Trophoblast cell (in vitro differentiated cells and primary cell): ENCODE results near the gene TMEM134.
"Not testable (repeated sequence)": the region's sequence is repeated elsewhere in the genome, so short reads cannot be mapped to it uniquely, and the experiment has no call there.

Experiments
- DNase-seq, 2 donors: peaks; one replicate each; pipeline ENCODE4 v3.0.0-alpha.2; 2016
- H2AFZ ChIP-seq: 2 replicates; pipeline ENCODE4 v1.6.1; 2013; ENCODE audit warnings: low read length, moderate library complexity, mild to moderate bottlenecking; ENCODE audit not compliant: insufficient read depth, poor library complexity
- H2AK5ac ChIP-seq: 2 replicates; pipeline ENCODE4 v1.6.1; 2013; ENCODE audit warnings: mild to moderate bottlenecking, low read length
- H2BK120ac ChIP-seq: 2 replicates; pipeline ENCODE4 v1.6.1; 2013; ENCODE audit warnings: low read length, mild to moderate bottlenecking, moderate library complexity; ENCODE audit not compliant: insufficient read depth, poor library complexity
- H2BK12ac ChIP-seq: 2 replicates; pipeline ENCODE4 v1.6.1; 2013; ENCODE audit warnings: mild to moderate bottlenecking, low read length, moderate library complexity
- H2BK5ac ChIP-seq: 2 replicates; pipeline ENCODE4 v1.6.1; 2013; ENCODE audit warnings: low read length, low read depth, moderate library complexity, mild to moderate bottlenecking; ENCODE audit not compliant: poor library complexity
- H3K14ac ChIP-seq: 2 replicates; pipeline ENCODE4 v1.6.1; 2013; ENCODE audit warnings: mild to moderate bottlenecking, low read length
- H3K18ac ChIP-seq: 2 replicates; pipeline ENCODE4 v1.6.1; 2013; ENCODE audit warnings: mild to moderate bottlenecking, low read length
- H3K23ac ChIP-seq: 2 replicates; pipeline ENCODE4 v1.6.1; 2013; ENCODE audit warnings: low read length
- H3K27ac ChIP-seq: 2 replicates; pipeline ENCODE4 v1.5.1; 2013; ENCODE audit warnings: low read depth, mild to moderate bottlenecking, inconsistent platforms, low read length, moderate library complexity
- H3K27me3 ChIP-seq: 2 replicates; pipeline ENCODE4 v1.6.1; 2013; ENCODE audit warnings: inconsistent platforms, mild to moderate bottlenecking, low read length, moderate library complexity; ENCODE audit not compliant: insufficient read depth
- H3K36me3 ChIP-seq, 2 experiments: 1 replicate in 1 of 2; 2 replicates in 1 of 2; pipeline ENCODE4 v1.6.1; 2013; ENCODE audit warnings: low read length in 2 of 2, mild to moderate bottlenecking in 2 of 2, moderate library complexity in 1 of 2; ENCODE audit not compliant: insufficient read depth in 2 of 2, control insufficient read depth in 1 of 2
- H3K4ac ChIP-seq: 2 replicates; pipeline ENCODE4 v1.6.1; 2013; ENCODE audit warnings: low read depth, mild to moderate bottlenecking, low read length, moderate library complexity
- H3K4me1 ChIP-seq, 2 experiments: 1 replicate in 1 of 2; 2 replicates in 1 of 2; pipeline ENCODE4 v1.6.1; 2013; ENCODE audit warnings: low read length in 2 of 2, mild to moderate bottlenecking in 2 of 2, moderate library complexity in 1 of 2; ENCODE audit not compliant: insufficient read depth in 2 of 2, control insufficient read depth in 1 of 2
- H3K4me2 ChIP-seq: 2 replicates; pipeline ENCODE4 v1.6.1; 2013; ENCODE audit warnings: inconsistent platforms, mild to moderate bottlenecking, low read length, moderate library complexity
- H3K4me3 ChIP-seq: 2 replicates; pipeline ENCODE4 v1.5.1; 2013; ENCODE audit warnings: mild to moderate bottlenecking, low read depth, low read length, inconsistent platforms
- H3K79me1 ChIP-seq: one replicate; pipeline ENCODE4 v1.6.1; 2013; ENCODE audit warnings: low read length
- H3K79me2 ChIP-seq: 2 replicates; pipeline ENCODE4 v1.6.1; 2013; ENCODE audit warnings: low read length, mild to moderate bottlenecking; ENCODE audit not compliant: control insufficient read depth, insufficient read depth, poor library complexity
- H3K9ac ChIP-seq: 2 replicates; pipeline ENCODE4 v1.6.1; 2013; ENCODE audit warnings: mild to moderate bottlenecking, low read length
- H3K9me3 ChIP-seq: 2 replicates; pipeline ENCODE4 v1.6.1; 2013; ENCODE audit warnings: low read depth, mild to moderate bottlenecking, control low read depth, inconsistent platforms, low read length; ENCODE audit not compliant: insufficient read depth
- H4K12ac ChIP-seq: 2 replicates; pipeline ENCODE4 v1.6.1; 2013; ENCODE audit warnings: low read depth, mild to moderate bottlenecking, low read length, moderate library complexity
- H4K8ac ChIP-seq: 2 replicates; pipeline ENCODE4 v1.6.1; 2013; ENCODE audit warnings: low read depth, mild to moderate bottlenecking, low read length, moderate library complexity
- H4K91ac ChIP-seq: one replicate; pipeline ENCODE4 v1.6.1; 2013; ENCODE audit warnings: low read depth, mild to moderate bottlenecking, low read length, moderate library complexity
- WGBS: extraction: QIAGEN DNeasy Blood & Tissue Kit; methylation state at CpG from one replicate; pipeline ENCODE4 v1.1.7; 2013; ENCODE audit warnings: missing lambda C conversion rate; ENCODE audit not compliant: insufficient read length, insufficient coverage; ENCODE audit errors: extremely low coverage; 5-methylcytosine and 5-hydroxymethylcytosine counted together

TMEM134 gene

GRCh38 chr11:67482275-67482826 is 13.3 kb upstream of the TMEM134 start:
- Histone ChIP-seq H4K91ac (peak overlapping the region; percentile 35), H3K36me3 (peaks cover under 1 to 3% of the 10 kb centered on the region in 2 experiments), H3K4me1 (peaks cover 6 to 11% of the 10 kb centered on the region in 2 experiments)

GRCh38 chr11:67477344-67478050 is 8.4 kb upstream of the TMEM134 start:
- H3K4me3 ChIP-seq, H3K4me1 ChIP-seq, H2BK12ac ChIP-seq, H3K18ac ChIP-seq, H3K23ac ChIP-seq, H3K14ac ChIP-seq, H3K9me3 ChIP-seq, H3K4me2 ChIP-seq, DNase-seq, H3K79me2 ChIP-seq, H4K12ac ChIP-seq, H2AK5ac ChIP-seq, H3K36me3 ChIP-seq, H3K79me1 ChIP-seq, H3K9ac ChIP-seq, H4K91ac ChIP-seq, H2BK120ac ChIP-seq, H3K27me3 ChIP-seq, H3K27ac ChIP-seq, H2BK5ac ChIP-seq, H2AFZ ChIP-seq, H3K4ac ChIP-seq, H4K8ac ChIP-seq: not testable (repeated sequence)
- WGBS: no CpG with 5 or more reads among the region's 16 CpGs

More at GRCh38 chr11:67482275-67482826, 13.3 kb upstream of the TMEM134 start:
- H3K4me2 ChIP-seq: peak overlapping the region; percentile 67
- no peak overlapping the region for H2AFZ ChIP-seq
- no peak overlapping the region for H3K18ac ChIP-seq
- H3K9ac ChIP-seq: no peak overlapping the region
- peak overlapping the region; percentile 18 for H2BK120ac ChIP-seq
- H3K79me2 ChIP-seq: peaks cover 2% of the 10 kb centered on the region
- no peak overlapping the region for H3K27ac ChIP-seq
- H4K12ac ChIP-seq: peak overlapping the region; percentile 86
- H3K14ac ChIP-seq: peak overlapping the region; percentile 42
- H4K8ac ChIP-seq: peak overlapping the region; percentile 97
- H2BK12ac ChIP-seq: no peak overlapping the region
- no peak overlapping the region for H3K4ac ChIP-seq
- H3K27me3 ChIP-seq: no peaks in the 10 kb centered on the region
- H3K79me1 ChIP-seq: peaks cover 8% of the 10 kb centered on the region
- WGBS: no CpG with 5 or more reads among the region's 19 CpGs
- DNase-seq: no peak
- no peak overlapping the region for H3K23ac ChIP-seq
- no peak overlapping the region for H2BK5ac ChIP-seq
- peaks cover 2% of the 10 kb centered on the region for H3K9me3 ChIP-seq
- H2AK5ac ChIP-seq: peak overlapping the region; percentile 80
- peak overlapping the region; percentile 53 for H3K4me3 ChIP-seq

GRCh38 chr11:67476692-67477091 is 7.6 kb upstream of the TMEM134 start:
- H4K8ac ChIP-seq, H3K36me3 ChIP-seq, H3K27me3 ChIP-seq, H3K14ac ChIP-seq, H3K4me1 ChIP-seq, H3K4me3 ChIP-seq, H2BK120ac ChIP-seq, H2AFZ ChIP-seq, H3K9me3 ChIP-seq, H4K91ac ChIP-seq, H3K79me2 ChIP-seq, H3K4ac ChIP-seq, H4K12ac ChIP-seq, H3K18ac ChIP-seq, H2BK5ac ChIP-seq, H3K4me2 ChIP-seq, DNase-seq, H3K23ac ChIP-seq, H3K27ac ChIP-seq, H2BK12ac ChIP-seq, H2AK5ac ChIP-seq, H3K79me1 ChIP-seq, H3K9ac ChIP-seq: not testable (repeated sequence)
- no CpG with 5 or more reads among the region's 10 CpGs for WGBS

GRCh38 chr11:67472882-67473281 is 3.8 kb upstream of the TMEM134 start:
- H4K12ac ChIP-seq: no peak overlapping the region
- H3K79me1 ChIP-seq: peaks cover 10% of the 10 kb centered on the region
- no peak overlapping the region for H3K9ac ChIP-seq
- H3K4me3 ChIP-seq: no peak overlapping the region
- H3K36me3 ChIP-seq: no peaks in the 10 kb centered on the region
- H3K4me2 ChIP-seq: no peak overlapping the region
- H3K27me3 ChIP-seq: no peaks in the 10 kb centered on the region
- H2BK120ac ChIP-seq: no peak overlapping the region
- H2AFZ ChIP-seq: no peak overlapping the region
- no peak overlapping the region for H3K4ac ChIP-seq
- H3K18ac ChIP-seq: no peak overlapping the region
- no CpG with 5 or more reads among the region's 7 CpGs for WGBS
- H2BK5ac ChIP-seq: no peak overlapping the region
- H3K79me2 ChIP-seq: peaks cover 7% of the 10 kb centered on the region
- H2BK12ac ChIP-seq: no peak overlapping the region
- no peak overlapping the region for H3K23ac ChIP-seq
- no peak overlapping the region for H4K8ac ChIP-seq
- peak in 1 of 2 donors; percentile 35 for DNase-seq
- no peak overlapping the region for H2AK5ac ChIP-seq
- peaks cover 2% of the 10 kb centered on the region for H3K9me3 ChIP-seq
- no peak overlapping the region for H3K14ac ChIP-seq
- no peak overlapping the region for H3K27ac ChIP-seq
- H3K4me1 ChIP-seq: peaks cover 8% of the 10 kb centered on the region in 2 experiments
- no peak overlapping the region for H4K91ac ChIP-seq
